ENCODE data around the gene ZNF678. TPM values are rescaled to one million over a fixed set of nuclear protein-coding genes. Genes with fewer than 3 reads are reported as not detected.

The ZNF678 gene
- total and polyA plus RNA-seq, 9 of the 15 experiments (the other 6 are each of a cell fraction or from before 2014, with no cell fraction given): 3.0 to 16.8 (median 8.0) TPM

DNA sequence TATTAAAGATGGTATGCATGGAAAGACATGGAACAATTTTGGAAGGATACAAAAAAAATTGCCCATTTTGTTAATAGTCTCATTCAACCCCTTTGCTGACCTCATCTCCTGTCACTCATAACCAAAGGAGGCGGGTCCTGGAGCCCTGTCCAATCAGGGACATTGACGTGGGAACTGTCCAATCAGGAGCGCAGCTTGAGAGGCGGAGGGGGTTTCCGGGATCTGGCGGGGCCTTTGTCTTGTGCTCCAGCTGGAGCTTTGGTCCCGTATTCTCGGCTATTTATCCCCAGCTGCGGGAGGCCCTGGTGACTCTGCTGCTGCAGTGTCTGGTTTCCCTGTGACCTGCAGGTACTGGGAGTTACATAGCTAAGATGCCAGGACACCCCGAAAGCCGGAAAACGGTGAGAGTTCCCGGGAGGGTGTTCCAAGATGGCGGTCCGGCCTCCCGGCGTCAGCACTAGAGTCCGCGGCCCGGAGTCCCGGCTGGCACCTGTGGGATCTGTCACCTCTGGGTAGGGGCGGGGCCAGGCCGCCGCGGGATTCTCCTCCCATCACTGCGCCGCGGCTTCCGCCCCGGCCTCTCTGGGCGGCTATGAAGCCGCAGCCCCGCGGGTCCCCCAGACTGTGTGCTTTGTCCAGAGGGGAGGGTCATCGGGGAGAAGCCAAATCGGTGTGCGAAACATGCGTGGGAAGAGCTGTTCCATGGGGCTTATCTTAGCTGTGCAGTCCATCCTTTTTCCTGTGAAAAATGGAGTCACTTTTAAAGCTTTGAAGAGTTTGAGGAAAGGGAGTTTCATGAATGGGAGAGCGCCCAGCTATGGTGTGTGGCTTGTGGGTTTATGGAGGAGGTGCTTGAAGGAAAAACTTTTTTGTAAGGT lies at the start of gene ZNF678 (continued):
- TF ChIP-seq, protein P1, sequence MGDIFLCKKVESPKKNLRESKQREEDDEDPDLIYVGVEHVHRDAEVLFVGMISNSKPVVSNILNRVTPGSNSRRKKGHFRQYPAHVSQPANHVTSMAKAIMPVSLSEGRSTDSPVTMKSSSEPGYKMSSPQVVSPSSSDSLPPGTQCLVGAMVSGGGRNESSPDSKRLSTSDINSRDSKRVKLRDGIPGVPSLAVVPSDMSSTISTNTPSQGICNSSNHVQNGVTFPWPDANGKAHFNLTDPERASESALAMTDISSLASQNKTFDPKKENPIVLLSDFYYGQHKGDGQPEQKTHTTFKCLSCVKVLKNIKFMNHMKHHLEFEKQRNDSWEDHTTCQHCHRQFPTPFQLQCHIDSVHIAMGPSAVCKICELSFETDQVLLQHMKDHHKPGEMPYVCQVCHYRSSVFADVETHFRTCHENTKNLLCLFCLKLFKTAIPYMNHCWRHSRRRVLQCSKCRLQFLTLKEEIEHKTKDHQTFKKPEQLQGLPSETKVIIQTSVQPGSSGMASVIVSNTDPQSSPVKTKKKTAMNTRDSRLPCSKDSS (IDR thresholded peaks at IDR 0.05; ENCODE audit: low read depth, partially characterized antibody): no peak
- peak; percentile 85 for TF ChIP-seq ZBTB1 (CRISPR knock-in tag; IDR thresholded peaks at IDR 0.05; ENCODE audit: borderline replicate concordance, low read depth)
- TF ChIP-seq MECOM (CRISPR knock-in tag; IDR thresholded peaks at IDR 0.05): 0 out of 2 replicates have a peak, but pooled peaks have one; percentile 16
- TF ChIP-seq, protein P2, sequence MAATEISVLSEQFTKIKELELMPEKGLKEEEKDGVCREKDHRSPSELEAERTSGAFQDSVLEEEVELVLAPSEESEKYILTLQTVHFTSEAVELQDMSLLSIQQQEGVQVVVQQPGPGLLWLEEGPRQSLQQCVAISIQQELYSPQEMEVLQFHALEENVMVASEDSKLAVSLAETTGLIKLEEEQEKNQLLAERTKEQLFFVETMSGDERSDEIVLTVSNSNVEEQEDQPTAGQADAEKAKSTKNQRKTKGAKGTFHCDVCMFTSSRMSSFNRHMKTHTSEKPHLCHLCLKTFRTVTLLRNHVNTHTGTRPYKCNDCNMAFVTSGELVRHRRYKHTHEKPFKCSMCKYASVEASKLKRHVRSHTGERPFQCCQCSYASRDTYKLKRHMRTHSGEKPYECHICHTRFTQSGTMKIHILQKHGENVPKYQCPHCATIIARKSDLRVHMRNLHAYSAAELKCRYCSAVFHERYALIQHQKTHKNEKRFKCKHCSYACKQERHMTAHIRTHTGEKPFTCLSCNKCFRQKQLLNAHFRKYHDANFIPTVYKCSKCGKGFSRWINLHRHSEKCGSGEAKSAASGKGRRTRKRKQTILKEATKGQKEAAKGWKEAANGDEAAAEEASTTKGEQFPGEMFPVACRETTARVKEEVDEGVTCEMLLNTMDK (IDR thresholded peaks at IDR 0.05; ENCODE audit: borderline replicate concordance, insufficient read depth, low read depth, low read length, poor library complexity, severe bottlenecking): peak; percentile 0
- peak; percentile 90 for TF ChIP-seq DPF2 (IDR thresholded peaks at IDR 0.05)
- TF ChIP-seq, protein P3, sequence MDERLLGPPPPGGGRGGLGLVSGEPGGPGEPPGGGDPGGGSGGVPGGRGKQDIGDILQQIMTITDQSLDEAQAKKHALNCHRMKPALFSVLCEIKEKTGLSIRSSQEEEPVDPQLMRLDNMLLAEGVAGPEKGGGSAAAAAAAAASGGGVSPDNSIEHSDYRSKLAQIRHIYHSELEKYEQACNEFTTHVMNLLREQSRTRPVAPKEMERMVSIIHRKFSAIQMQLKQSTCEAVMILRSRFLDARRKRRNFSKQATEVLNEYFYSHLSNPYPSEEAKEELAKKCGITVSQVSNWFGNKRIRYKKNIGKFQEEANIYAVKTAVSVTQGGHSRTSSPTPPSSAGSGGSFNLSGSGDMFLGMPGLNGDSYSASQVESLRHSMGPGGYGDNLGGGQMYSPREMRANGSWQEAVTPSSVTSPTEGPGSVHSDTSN (CRISPR knock-in tag; IDR thresholded peaks at IDR 0.05; ENCODE audit: low read depth): peak; percentile 92
- TF ChIP-seq, protein P3 (tag; conservative IDR thresholded peaks at IDR 0.05; ENCODE audit: low read depth): peak; percentile 99
- TF ChIP-seq EZH2 (IDR thresholded peaks at IDR 0.05; ENCODE audit: borderline replicate concordance, low read depth, low read length): no peak
- 0 out of 2 replicates have a peak, but pooled peaks have one; percentile 60 for TF ChIP-seq ZNF79 (CRISPR knock-in tag; IDR thresholded peaks at IDR 0.05; ENCODE audit: low read depth)
- no peak for TF ChIP-seq HSF4 (CRISPR knock-in tag; IDR thresholded peaks at IDR 0.05; ENCODE audit: borderline replicate concordance)
- TF ChIP-seq ZNF324 (CRISPR knock-in tag; IDR thresholded peaks at IDR 0.05): no peak
- TF ChIP-seq, protein P4, sequence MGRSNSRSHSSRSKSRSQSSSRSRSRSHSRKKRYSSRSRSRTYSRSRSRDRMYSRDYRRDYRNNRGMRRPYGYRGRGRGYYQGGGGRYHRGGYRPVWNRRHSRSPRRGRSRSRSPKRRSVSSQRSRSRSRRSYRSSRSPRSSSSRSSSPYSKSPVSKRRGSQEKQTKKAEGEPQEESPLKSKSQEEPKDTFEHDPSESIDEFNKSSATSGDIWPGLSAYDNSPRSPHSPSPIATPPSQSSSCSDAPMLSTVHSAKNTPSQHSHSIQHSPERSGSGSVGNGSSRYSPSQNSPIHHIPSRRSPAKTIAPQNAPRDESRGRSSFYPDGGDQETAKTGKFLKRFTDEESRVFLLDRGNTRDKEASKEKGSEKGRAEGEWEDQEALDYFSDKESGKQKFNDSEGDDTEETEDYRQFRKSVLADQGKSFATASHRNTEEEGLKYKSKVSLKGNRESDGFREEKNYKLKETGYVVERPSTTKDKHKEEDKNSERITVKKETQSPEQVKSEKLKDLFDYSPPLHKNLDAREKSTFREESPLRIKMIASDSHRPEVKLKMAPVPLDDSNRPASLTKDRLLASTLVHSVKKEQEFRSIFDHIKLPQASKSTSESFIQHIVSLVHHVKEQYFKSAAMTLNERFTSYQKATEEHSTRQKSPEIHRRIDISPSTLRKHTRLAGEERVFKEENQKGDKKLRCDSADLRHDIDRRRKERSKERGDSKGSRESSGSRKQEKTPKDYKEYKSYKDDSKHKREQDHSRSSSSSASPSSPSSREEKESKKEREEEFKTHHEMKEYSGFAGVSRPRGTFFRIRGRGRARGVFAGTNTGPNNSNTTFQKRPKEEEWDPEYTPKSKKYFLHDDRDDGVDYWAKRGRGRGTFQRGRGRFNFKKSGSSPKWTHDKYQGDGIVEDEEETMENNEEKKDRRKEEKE (IDR thresholded peaks at IDR 0.05; ENCODE audit: borderline replicate concordance in 1 of 2, control insufficient read depth in 1 of 2, low read depth in 2 of 2, low read length in 1 of 2): peak in 1 of 2 experiments; percentile 80; a peak in 1 of 4 replicates
- peak; percentile 74 for TF ChIP-seq NCOR1 (IDR thresholded peaks at IDR 0.05)
- peak; percentile 61; the same call in 1 of the 2 replicates for TF ChIP-seq HLTF (IDR thresholded peaks at IDR 0.05)
- 0 out of 2 replicates have a peak, but pooled peaks have one; percentile 24 for TF ChIP-seq HDGF (IDR thresholded peaks at IDR 0.05)
- no peak for TF ChIP-seq FOXK1 (CRISPR knock-in tag; IDR thresholded peaks at IDR 0.05; ENCODE audit: borderline replicate concordance)

Data from K562 (cell line).